HepG2 (cell line): ENCODE results near the gene PLCB1. TPM values are rescaled to one million over a fixed set of nuclear protein-coding genes. Genes with fewer than 3 reads are reported as not detected.

ENCODE experiments used
- HDAC1 ChIP-seq: sonication (generic); formaldehyde crosslinking; IDR thresholded peaks from 2 replicates; pipeline ENCODE4 v1.5.1; 2020; ENCODE audit warnings: mild to moderate bottlenecking, missing genetic modification reagents
- NAIF1 ChIP-seq: sonication (generic); formaldehyde crosslinking; IDR thresholded peaks from 2 replicates; pipeline ENCODE4 v1.5.0; 2020; ENCODE audit warnings: mild to moderate bottlenecking, missing genetic modification reagents, borderline replicate concordance
- NCOA2 ChIP-seq: sonication (generic); formaldehyde crosslinking; IDR thresholded peaks from 2 replicates; pipeline ENCODE4 v1.8.0; 2022; ENCODE audit warnings: inconsistent platforms
- POGZ ChIP-seq: sonication (generic); formaldehyde crosslinking; IDR thresholded peaks from 2 replicates; pipeline ENCODE4 v1.4.0; 2020; ENCODE audit warnings: mild to moderate bottlenecking, missing genetic modification reagents
- PTBP1 ChIP-seq: fragments of 200-400 bp; formaldehyde crosslinking; IDR thresholded peaks from 2 replicates; pipeline ENCODE4 v1.6.1; 2018; ENCODE audit warnings: low read length, low read depth; ENCODE audit not compliant: poor library complexity, severe bottlenecking
- RARG ChIP-seq: sonication (generic); formaldehyde crosslinking; IDR thresholded peaks from 2 replicates; pipeline ENCODE4 v1.4.0; 2020; ENCODE audit warnings: low read depth, mild to moderate bottlenecking, missing genetic modification reagents
- ZMYM3 ChIP-seq: sonication (generic); formaldehyde crosslinking; IDR thresholded peaks from 2 replicates; pipeline ENCODE4 v1.5.1; 2020; ENCODE audit warnings: mild to moderate bottlenecking, missing genetic modification reagents
- ZNF354B ChIP-seq: sonication (generic); formaldehyde crosslinking; IDR thresholded peaks from 2 replicates; pipeline ENCODE4 v1.8.0; 2022; ENCODE audit warnings: mild to moderate bottlenecking, missing genetic modification reagents
- ZNF713 ChIP-seq: sonication (generic); formaldehyde crosslinking; IDR thresholded peaks from 2 replicates; pipeline ENCODE4 v1.4.0; 2020; ENCODE audit warnings: mild to moderate bottlenecking, missing genetic modification reagents
- ZNF879 ChIP-seq: sonication (generic); formaldehyde crosslinking; IDR thresholded peaks from 2 replicates; pipeline ENCODE4 v1.8.1; 2023; ENCODE audit warnings: missing genetic modification reagents
- ZNF883 ChIP-seq: sonication (generic); formaldehyde crosslinking; IDR thresholded peaks from 2 replicates; pipeline ENCODE4 v1.5.1; 2020; ENCODE audit warnings: mild to moderate bottlenecking, missing genetic modification reagents; ENCODE audit errors: not compliant biosample characterization
- ZSCAN25 ChIP-seq: sonication (generic); formaldehyde crosslinking; IDR thresholded peaks from 2 replicates; pipeline ENCODE4 v1.8.0; 2022; ENCODE audit warnings: mild to moderate bottlenecking, missing genetic modification reagents
- polyA plus RNA-seq, 8 experiments: library from polyadenylated mRNA; depleted of rRNA in 3 of 8; stranded (reverse) in 7 of 8; unstranded in 1 of 8; fragments of >200 nt; fragmentation: Illumina TruSeq in 4 of 8; extraction: Trizol in 4 of 8; gene quantifications; 2 replicates each; pipeline versions ENCODE4 v1.2.1 to v1.2.3, GENCODE V29; 2011 to 2016; ENCODE audit warnings: low read depth in 4 of 8, missing spikeins in 1 of 8, mixed read lengths in 1 of 8; ENCODE audit not compliant: insufficient read depth in 1 of 8
- total RNA-seq, 5 experiments: library from RNA; depleted of rRNA; stranded (reverse); fragments of >200 nt; fragmentation: Illumina TruSeq; extraction: Trizol; gene quantifications; 2 replicates each; pipeline ENCODE4 v1.2.3, GENCODE V29; 2016; ENCODE audit warnings: low read depth in 1 of 5
- TF ChIP-seq, protein P1 (sequence below): sonication (generic); formaldehyde crosslinking; IDR thresholded peaks from 2 replicates; pipeline ENCODE4 v1.4.0; 2020; ENCODE audit warnings: mild to moderate bottlenecking, missing genetic modification reagents
- TF ChIP-seq, protein P2 (sequence below): sonication (generic); formaldehyde crosslinking; IDR thresholded peaks from 2 replicates; pipeline ENCODE4 v1.5.0; 2020; ENCODE audit warnings: missing genetic modification reagents
- TF ChIP-seq, protein P3 (sequence below): sonication (generic); formaldehyde crosslinking; IDR thresholded peaks from 2 replicates; pipeline ENCODE4 v1.4.0; 2020; ENCODE audit warnings: missing genetic modification reagents
- TF ChIP-seq, protein P4 (sequence below): IDR thresholded peaks from 2 replicates; pipeline ENCODE4 v1.6.1; 2016; ENCODE audit warnings: missing compliant biosample characterization, missing genetic modification reagents, borderline replicate concordance
- TF ChIP-seq, protein P5 (sequence below): sonication (generic); formaldehyde crosslinking; IDR thresholded peaks from 2 replicates; pipeline ENCODE4 v1.5.0; 2020; ENCODE audit warnings: mild to moderate bottlenecking, missing genetic modification reagents
- TF ChIP-seq, protein P6 (sequence below): sonication (generic); formaldehyde crosslinking; conservative IDR thresholded peaks from 2 replicates; pipeline ENCODE4 v1.8.0; 2022; ENCODE audit warnings: mild to moderate bottlenecking, moderate library complexity, missing genetic modification reagents

PLCB1 gene
- total and polyA plus RNA-seq, 2 of the 13 experiments (the other 11 are each of a cell fraction or from before 2014, with no cell fraction given) = 42.4 to 55.9 TPM

DNA sequence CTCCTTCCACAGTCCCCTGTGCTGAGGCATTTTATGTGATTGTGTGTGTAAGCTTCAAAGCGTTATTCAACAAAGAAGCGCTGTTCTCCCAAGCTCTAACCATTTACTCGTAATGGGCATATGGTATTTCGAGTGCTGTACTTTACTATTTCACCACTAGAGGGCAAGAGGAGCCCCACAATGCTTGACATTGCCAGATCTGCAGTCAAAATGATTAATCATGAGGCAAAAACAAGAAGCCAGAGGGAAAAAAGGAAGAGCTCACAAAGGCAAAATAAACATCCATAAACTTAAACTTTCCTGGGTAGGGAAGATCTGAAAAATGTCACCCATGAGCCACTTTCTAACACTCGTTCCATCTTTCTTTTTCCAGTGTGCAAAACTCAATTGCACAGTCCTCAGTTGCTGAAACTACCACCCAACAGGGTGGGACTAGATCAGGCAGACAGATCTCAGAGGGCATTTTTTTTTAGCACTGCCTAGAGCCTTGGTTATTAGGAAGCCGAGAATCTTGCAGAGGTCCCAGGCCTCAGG lies 721.8 kb downstream of the PLCB1 start (continued):
- TF ChIP-seq, protein P1, sequence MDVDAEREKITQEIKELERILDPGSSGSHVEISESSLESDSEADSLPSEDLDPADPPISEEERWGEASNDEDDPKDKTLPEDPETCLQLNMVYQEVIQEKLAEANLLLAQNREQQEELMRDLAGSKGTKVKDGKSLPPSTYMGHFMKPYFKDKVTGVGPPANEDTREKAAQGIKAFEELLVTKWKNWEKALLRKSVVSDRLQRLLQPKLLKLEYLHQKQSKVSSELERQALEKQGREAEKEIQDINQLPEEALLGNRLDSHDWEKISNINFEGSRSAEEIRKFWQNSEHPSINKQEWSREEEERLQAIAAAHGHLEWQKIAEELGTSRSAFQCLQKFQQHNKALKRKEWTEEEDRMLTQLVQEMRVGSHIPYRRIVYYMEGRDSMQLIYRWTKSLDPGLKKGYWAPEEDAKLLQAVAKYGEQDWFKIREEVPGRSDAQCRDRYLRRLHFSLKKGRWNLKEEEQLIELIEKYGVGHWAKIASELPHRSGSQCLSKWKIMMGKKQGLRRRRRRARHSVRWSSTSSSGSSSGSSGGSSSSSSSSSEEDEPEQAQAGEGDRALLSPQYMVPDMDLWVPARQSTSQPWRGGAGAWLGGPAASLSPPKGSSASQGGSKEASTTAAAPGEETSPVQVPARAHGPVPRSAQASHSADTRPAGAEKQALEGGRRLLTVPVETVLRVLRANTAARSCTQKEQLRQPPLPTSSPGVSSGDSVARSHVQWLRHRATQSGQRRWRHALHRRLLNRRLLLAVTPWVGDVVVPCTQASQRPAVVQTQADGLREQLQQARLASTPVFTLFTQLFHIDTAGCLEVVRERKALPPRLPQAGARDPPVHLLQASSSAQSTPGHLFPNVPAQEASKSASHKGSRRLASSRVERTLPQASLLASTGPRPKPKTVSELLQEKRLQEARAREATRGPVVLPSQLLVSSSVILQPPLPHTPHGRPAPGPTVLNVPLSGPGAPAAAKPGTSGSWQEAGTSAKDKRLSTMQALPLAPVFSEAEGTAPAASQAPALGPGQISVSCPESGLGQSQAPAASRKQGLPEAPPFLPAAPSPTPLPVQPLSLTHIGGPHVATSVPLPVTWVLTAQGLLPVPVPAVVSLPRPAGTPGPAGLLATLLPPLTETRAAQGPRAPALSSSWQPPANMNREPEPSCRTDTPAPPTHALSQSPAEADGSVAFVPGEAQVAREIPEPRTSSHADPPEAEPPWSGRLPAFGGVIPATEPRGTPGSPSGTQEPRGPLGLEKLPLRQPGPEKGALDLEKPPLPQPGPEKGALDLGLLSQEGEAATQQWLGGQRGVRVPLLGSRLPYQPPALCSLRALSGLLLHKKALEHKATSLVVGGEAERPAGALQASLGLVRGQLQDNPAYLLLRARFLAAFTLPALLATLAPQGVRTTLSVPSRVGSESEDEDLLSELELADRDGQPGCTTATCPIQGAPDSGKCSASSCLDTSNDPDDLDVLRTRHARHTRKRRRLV = no peak
- TF ChIP-seq ZNF883 (CRISPR knock-in tag) (no peak), ZSCAN25 (no peak), POGZ (peak; percentile 58; the same call in 1 of the 2 replicates), HDAC1 (no peak), NAIF1 (CRISPR knock-in tag) (no peak), ZNF879 (CRISPR knock-in tag) (no peak), RARG (CRISPR knock-in tag) (no peak), PTBP1 (no peak), NCOA2 (CRISPR knock-in tag) (peak; percentile 31; the same call in 1 of the 2 replicates), ZNF354B (CRISPR knock-in tag) (no peak), ZMYM3 (CRISPR knock-in tag) (no peak), ZNF713 (CRISPR knock-in tag) (no peak)
- TF ChIP-seq, protein P2, sequence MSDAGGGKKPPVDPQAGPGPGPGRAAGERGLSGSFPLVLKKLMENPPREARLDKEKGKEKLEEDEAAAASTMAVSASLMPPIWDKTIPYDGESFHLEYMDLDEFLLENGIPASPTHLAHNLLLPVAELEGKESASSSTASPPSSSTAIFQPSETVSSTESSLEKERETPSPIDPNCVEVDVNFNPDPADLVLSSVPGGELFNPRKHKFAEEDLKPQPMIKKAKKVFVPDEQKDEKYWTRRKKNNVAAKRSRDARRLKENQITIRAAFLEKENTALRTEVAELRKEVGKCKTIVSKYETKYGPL (CRISPR knock-in tag) = no peak
- TF ChIP-seq, protein P3, sequence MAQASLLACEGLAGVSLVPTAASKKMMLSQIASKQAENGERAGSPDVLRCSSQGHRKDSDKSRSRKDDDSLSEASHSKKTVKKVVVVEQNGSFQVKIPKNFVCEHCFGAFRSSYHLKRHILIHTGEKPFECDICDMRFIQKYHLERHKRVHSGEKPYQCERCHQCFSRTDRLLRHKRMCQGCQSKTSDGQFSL (CRISPR knock-in tag) = no peak
- TF ChIP-seq, protein P4, sequence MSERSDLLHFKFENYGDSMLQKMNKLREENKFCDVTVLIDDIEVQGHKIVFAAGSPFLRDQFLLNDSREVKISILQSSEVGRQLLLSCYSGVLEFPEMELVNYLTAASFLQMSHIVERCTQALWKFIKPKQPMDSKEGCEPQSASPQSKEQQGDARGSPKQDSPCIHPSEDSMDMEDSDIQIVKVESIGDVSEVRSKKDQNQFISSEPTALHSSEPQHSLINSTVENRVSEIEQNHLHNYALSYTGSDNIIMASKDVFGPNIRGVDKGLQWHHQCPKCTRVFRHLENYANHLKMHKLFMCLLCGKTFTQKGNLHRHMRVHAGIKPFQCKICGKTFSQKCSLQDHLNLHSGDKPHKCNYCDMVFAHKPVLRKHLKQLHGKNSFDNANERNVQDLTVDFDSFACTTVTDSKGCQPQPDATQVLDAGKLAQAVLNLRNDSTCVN (CRISPR knock-in tag) = no peak
- TF ChIP-seq, protein P5, sequence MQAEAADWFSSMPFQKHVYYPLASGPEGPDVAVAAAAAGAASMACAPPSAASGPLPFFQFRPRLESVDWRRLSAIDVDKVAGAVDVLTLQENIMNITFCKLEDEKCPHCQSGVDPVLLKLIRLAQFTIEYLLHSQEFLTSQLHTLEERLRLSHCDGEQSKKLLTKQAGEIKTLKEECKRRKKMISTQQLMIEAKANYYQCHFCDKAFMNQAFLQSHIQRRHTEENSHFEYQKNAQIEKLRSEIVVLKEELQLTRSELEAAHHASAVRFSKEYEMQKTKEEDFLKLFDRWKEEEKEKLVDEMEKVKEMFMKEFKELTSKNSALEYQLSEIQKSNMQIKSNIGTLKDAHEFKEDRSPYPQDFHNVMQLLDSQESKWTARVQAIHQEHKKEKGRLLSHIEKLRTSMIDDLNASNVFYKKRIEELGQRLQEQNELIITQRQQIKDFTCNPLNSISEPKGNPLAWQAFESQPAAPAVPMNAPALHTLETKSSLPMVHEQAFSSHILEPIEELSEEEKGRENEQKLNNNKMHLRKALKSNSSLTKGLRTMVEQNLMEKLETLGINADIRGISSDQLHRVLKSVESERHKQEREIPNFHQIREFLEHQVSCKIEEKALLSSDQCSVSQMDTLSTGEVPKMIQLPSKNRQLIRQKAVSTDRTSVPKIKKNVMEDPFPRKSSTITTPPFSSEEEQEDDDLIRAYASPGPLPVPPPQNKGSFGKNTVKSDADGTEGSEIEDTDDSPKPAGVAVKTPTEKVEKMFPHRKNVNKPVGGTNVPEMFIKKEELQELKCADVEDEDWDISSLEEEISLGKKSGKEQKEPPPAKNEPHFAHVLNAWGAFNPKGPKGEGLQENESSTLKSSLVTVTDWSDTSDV (CRISPR knock-in tag) = no peak
- TF ChIP-seq, protein P6, sequence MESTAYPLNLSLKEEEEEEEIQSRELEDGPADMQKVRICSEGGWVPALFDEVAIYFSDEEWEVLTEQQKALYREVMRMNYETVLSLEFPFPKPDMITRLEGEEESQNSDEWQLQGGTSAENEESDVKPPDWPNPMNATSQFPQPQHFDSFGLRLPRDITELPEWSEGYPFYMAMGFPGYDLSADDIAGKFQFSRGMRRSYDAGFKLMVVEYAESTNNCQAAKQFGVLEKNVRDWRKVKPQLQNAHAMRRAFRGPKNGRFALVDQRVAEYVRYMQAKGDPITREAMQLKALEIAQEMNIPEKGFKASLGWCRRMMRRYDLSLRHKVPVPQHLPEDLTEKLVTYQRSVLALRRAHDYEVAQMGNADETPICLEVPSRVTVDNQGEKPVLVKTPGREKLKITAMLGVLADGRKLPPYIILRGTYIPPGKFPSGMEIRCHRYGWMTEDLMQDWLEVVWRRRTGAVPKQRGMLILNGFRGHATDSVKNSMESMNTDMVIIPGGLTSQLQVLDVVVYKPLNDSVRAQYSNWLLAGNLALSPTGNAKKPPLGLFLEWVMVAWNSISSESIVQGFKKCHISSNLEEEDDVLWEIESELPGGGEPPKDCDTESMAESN (CRISPR knock-in tag) = no peak
